Measurements from ENCODE around the gene SNX10. TPM values are rescaled to one million over a fixed set of nuclear protein-coding genes. Genes with fewer than 3 reads are reported as not detected.

Gene SNX10
- total RNA-seq, 4 donors from 2014 or later = 1.5 to 5.9 (median 3.1) TPM; not detected in 1

GRCh38 chr7:26307791-26308190, 16.1 kb downstream of the SNX10 start:
- WGBS, 2 donors (ENCODE audit: low coverage in 1 of 2) = 97 to 100% methylated on average over 1 of the region's 1 CpG
- H3K27me3 ChIP-seq = no peaks in the 10 kb centered on the region
- no peak overlapping the region for H3K27ac ChIP-seq
- TF ChIP-seq POLR2A (IDR thresholded peaks at IDR 0.05) (no peak), CTCF (IDR thresholded peaks at IDR 0.05) (no peak), POLR2AphosphoS5 (IDR thresholded peaks at IDR 0.05) (no peak), EP300 (IDR thresholded peaks at IDR 0.05; ENCODE audit: low read depth) (no peak)
- H3K4me3 ChIP-seq = no peak overlapping the region
- H3K36me3 ChIP-seq = no peaks in the 10 kb centered on the region
- in situ Hi-C loops (cut with MboI; ENCODE audit: low pct_ligation_motif_present in 1 of 4, low pct_unique_long_range_greater_than_20kb in 1 of 4, low sequenced_read_pairs in 3 of 4) (no loop called here), intact Hi-C loops (cut with DNase I; ENCODE audit: low total_unique reads) (no loop called here)
- H3K9me3 ChIP-seq = no peaks in the 10 kb centered on the region
- no peak for DNase-seq
- peaks cover 0 to 7% (median 0%) of the 10 kb centered on the region in 4 donors for H3K4me1 ChIP-seq

DNA sequence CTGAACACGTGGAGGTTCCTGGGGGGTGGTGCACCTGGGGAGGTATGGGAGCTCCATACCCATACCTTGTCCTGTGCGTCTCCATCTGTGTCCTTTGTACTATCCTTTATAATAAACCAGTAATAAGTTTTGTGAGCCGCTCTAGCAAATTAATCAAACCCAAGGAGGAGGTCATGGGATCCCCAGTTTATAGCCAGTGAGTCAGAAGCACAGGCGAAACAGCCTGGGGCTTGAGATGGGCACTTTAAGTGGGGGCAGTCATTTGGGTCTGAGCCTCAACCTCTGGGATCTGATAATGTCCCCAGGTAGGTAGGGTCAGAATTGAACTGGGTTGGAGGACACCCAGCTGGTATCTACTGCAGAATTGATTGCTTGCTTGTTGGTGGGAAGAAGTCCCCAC, 16.9 kb downstream of the SNX10 start:
- H3K27me3 ChIP-seq = no peaks in the 10 kb centered on the region
- H3K36me3 ChIP-seq = no peaks in the 10 kb centered on the region
- H3K4me3 ChIP-seq = no peak overlapping the region
- DNase-seq = no peak
- WGBS, 2 donors (ENCODE audit: low coverage in 1 of 2) = 95 to 100% methylated on average over 3 to 4 of the region's 4 CpGs
- H3K27ac ChIP-seq = no peak overlapping the region
- in situ Hi-C loops (cut with MboI; ENCODE audit: low pct_ligation_motif_present in 1 of 4, low pct_unique_long_range_greater_than_20kb in 1 of 4, low sequenced_read_pairs in 3 of 4) (no loop called here), intact Hi-C loops (cut with DNase I; ENCODE audit: low total_unique reads) (no loop called here)
- TF ChIP-seq POLR2AphosphoS5 (IDR thresholded peaks at IDR 0.05) (no peak), EP300 (IDR thresholded peaks at IDR 0.05; ENCODE audit: low read depth) (no peak), CTCF (IDR thresholded peaks at IDR 0.05) (no peak), POLR2A (IDR thresholded peaks at IDR 0.05) (no peak)
- no peaks in the 10 kb centered on the region for H3K9me3 ChIP-seq
- H3K4me1 ChIP-seq = peaks cover 0 to 7% (median 0%) of the 10 kb centered on the region in 4 donors

- Histone ChIP-seq H3K27me3 (no peaks in the 10 kb centered on the region), H3K4me3 (no peak overlapping the region), H3K9me3 (no peaks in the 10 kb centered on the region), H3K27ac (no peak overlapping the region), H3K36me3 (no peaks in the 10 kb centered on the region), H3K4me1 (peaks cover 0 to 7% (median 0%) of the 10 kb centered on the region in 4 donors)
- intact Hi-C loops (cut with DNase I; ENCODE audit: low total_unique reads) = no loop called here
- 77 to 92% methylated on average over 3 to 5 of the region's 5 CpGs for WGBS, 2 donors (ENCODE audit: low coverage in 1 of 2)
- TF ChIP-seq EP300 (IDR thresholded peaks at IDR 0.05; ENCODE audit: low read depth) (no peak), POLR2AphosphoS5 (IDR thresholded peaks at IDR 0.05) (no peak), POLR2A (IDR thresholded peaks at IDR 0.05) (no peak), CTCF (IDR thresholded peaks at IDR 0.05) (no peak)
- in situ Hi-C loops (cut with MboI; ENCODE audit: low pct_ligation_motif_present in 1 of 4, low pct_unique_long_range_greater_than_20kb in 1 of 4, low sequenced_read_pairs in 3 of 4) = no loop called here
- DNase-seq = no peak
Observed at GRCh38 chr7:26309089-26309488, 17.4 kb downstream of the SNX10 start.

GRCh38 chr7:26311798-26312197, 20.1 kb downstream of the SNX10 start:
- no peaks in the 10 kb centered on the region for H3K9me3 ChIP-seq

DNA sequence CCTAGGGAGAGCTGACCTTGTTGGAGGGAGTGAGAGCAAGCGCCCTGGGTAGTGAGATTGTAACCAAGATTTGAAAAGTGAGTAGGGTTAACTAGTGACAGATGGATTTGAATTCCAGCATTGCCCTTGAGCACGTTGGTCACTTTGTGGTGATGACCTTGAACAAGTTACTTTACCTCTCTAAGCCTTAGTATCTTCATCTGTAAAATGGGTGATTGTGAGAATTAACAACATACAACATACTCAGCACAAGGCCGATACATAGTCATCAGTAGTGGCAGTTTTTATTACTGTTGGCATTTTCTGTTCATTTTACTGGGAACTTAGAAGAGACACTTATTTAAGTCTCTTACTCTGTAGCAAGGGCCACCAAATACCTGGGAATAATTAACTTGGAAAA, 25.5 kb downstream of the SNX10 start:
- no peak for DNase-seq
- Histone ChIP-seq H3K9me3 (no peaks in the 10 kb centered on the region), H3K27ac (no peak overlapping the region), H3K36me3 (no peaks in the 10 kb centered on the region), H3K4me3 (no peak overlapping the region), H3K27me3 (no peaks in the 10 kb centered on the region), H3K4me1 (peaks cover 0 to 1% (median 0%) of the 10 kb centered on the region in 4 donors)
- WGBS, 2 donors (ENCODE audit: low coverage in 1 of 2) = 65 to 93% methylated on average over 3 of the region's 3 CpGs
- intact Hi-C loops (cut with DNase I; ENCODE audit: low total_unique reads) = no loop called here
- TF ChIP-seq POLR2AphosphoS5 (IDR thresholded peaks at IDR 0.05) = no peak
- no peak for TF ChIP-seq EP300 (IDR thresholded peaks at IDR 0.05; ENCODE audit: low read depth)
- TF ChIP-seq CTCF (IDR thresholded peaks at IDR 0.05) = no peak
- no peak for TF ChIP-seq POLR2A (IDR thresholded peaks at IDR 0.05)
- in situ Hi-C loops (cut with MboI; ENCODE audit: low pct_ligation_motif_present in 1 of 4, low pct_unique_long_range_greater_than_20kb in 1 of 4, low sequenced_read_pairs in 3 of 4) = no loop called here

More at GRCh38 chr7:26311798-26312197, 20.1 kb downstream of the SNX10 start:
- TF ChIP-seq POLR2AphosphoS5 (IDR thresholded peaks at IDR 0.05) = no peak
- H3K4me1 ChIP-seq = peaks cover 0 to 7% (median 0%) of the 10 kb centered on the region in 4 donors
- no peaks in the 10 kb centered on the region for H3K36me3 ChIP-seq
- in situ Hi-C loops (cut with MboI; ENCODE audit: low pct_ligation_motif_present in 1 of 4, low pct_unique_long_range_greater_than_20kb in 1 of 4, low sequenced_read_pairs in 3 of 4) = no loop called here
- DNase-seq = no peak
- H3K27ac ChIP-seq = no peak overlapping the region
- no peaks in the 10 kb centered on the region for H3K27me3 ChIP-seq
- 61 to 76% methylated on average over 4 of the region's 4 CpGs for WGBS, 2 donors (ENCODE audit: low coverage in 1 of 2)
- H3K4me3 ChIP-seq = no peak overlapping the region
- intact Hi-C loops (cut with DNase I; ENCODE audit: low total_unique reads) = no loop called here
